ENCODE measurements around the gene VGF.

Gene VGF

GRCh38 chr7:101167645-101168411 lies 2.5 kb upstream of the VGF start:
- FAIRE-seq (no peak), DNase-seq (ENCODE audit: insufficient read length, low spot score) (no peak)

- FAIRE-seq (no peak), DNase-seq (ENCODE audit: insufficient read length, low spot score) (no peak)
These were observed 1.7 kb upstream of the VGF start for GRCh38 chr7:101166909-101167644.

GRCh38 chr7:101166648-101166908 lies 1.2 kb upstream of the VGF start:
- FAIRE-seq: no peak
- no peak for DNase-seq (ENCODE audit: insufficient read length, low spot score)

GRCh38 chr7:101165958-101166647 lies 734 bp upstream of the VGF start:
- FAIRE-seq (no peak), DNase-seq (ENCODE audit: insufficient read length, low spot score) (no peak)

- FAIRE-seq: no peak
- DNase-seq (ENCODE audit: insufficient read length, low spot score): no peak
These were observed 1.1 kb downstream of the VGF start for GRCh38 chr7:101164071-101164840.

GRCh38 chr7:101163279-101164070 lies 1.9 kb downstream of the VGF start:
- FAIRE-seq: no peak

GRCh38 chr7:101162551-101163278 lies 2.7 kb downstream of the VGF start:
- no peak for FAIRE-seq

More at GRCh38 chr7:101163279-101164070, 1.9 kb downstream of the VGF start:
- DNase-seq (ENCODE audit: insufficient read length, low spot score): no peak

GRCh38 chr7:101161692-101162471 lies 3.5 kb downstream of the VGF start:
- FAIRE-seq (no peak), DNase-seq (ENCODE audit: insufficient read length, low spot score) (no peak)

More at GRCh38 chr7:101162551-101163278, 2.7 kb downstream of the VGF start:
- no peak for DNase-seq (ENCODE audit: insufficient read length, low spot score)

- DNase-seq (ENCODE audit: insufficient read length, low spot score): no peak
- no peak for FAIRE-seq
These were observed 4.5 kb downstream of the VGF start for GRCh38 chr7:101160910-101161309.

GRCh38 chr7:101159696-101160674 lies 5.4 kb downstream of the VGF start:
- DNase-seq (ENCODE audit: insufficient read length, low spot score) (no peak), FAIRE-seq (no peak)

- DNase-seq (ENCODE audit: insufficient read length, low spot score) (no peak), FAIRE-seq (no peak)
These were observed 8.3 kb downstream of the VGF start for GRCh38 chr7:101156866-101157589.

GRCh38 chr7:101156277-101156676 lies 9.1 kb downstream of the VGF start:
- DNase-seq (ENCODE audit: insufficient read length, low spot score) (no peak), FAIRE-seq (no peak)

- FAIRE-seq: no peak
These were observed 10.1 kb downstream of the VGF start for GRCh38 chr7:101155303-101155702.

GRCh38 chr7:101154693-101155102 lies 10.7 kb downstream of the VGF start:
- FAIRE-seq (no peak), DNase-seq (ENCODE audit: insufficient read length, low spot score) (no peak)

More at GRCh38 chr7:101155303-101155702, 10.1 kb downstream of the VGF start:
- DNase-seq (ENCODE audit: insufficient read length, low spot score): no peak

GRCh38 chr7:101153969-101154692 lies 11.2 kb downstream of the VGF start, which contains the start of gene AP1S1:
AP1S1 (plus strand) TSS chr7:101154476; CDS start chr7:101154515, 39 bp downstream.
- peak; percentile 97 for DNase-seq (ENCODE audit: insufficient read length, low spot score)
- FAIRE-seq: peak; percentile 93

Data from GM19239 (cell line).